Mesenchymal stem cell (in vitro differentiated cells and primary cell): ENCODE measurements around the gene OGN.
A peak's percentile ranks its signal among the peaks of the same experiment; 100 is the strongest.

Experiments used
- DNase-seq: peaks from one replicate; pipeline ENCODE4 v3.0.0-alpha.2; 2013
- H2AFZ ChIP-seq: one replicate; pipeline ENCODE4 v1.6.1; 2013; ENCODE audit warnings: low read depth, mild to moderate bottlenecking, control low read depth, inconsistent platforms, low read length, moderate library complexity
- H2AK5ac ChIP-seq: 2 replicates; pipeline ENCODE4 v1.6.1; 2013; ENCODE audit warnings: low read length, moderate library complexity, mild to moderate bottlenecking, inconsistent platforms; ENCODE audit not compliant: severe bottlenecking
- H2BK120ac ChIP-seq: one replicate; pipeline ENCODE4 v1.6.1; 2013; ENCODE audit warnings: low read depth, mild to moderate bottlenecking, inconsistent platforms, low read length, moderate library complexity
- H2BK12ac ChIP-seq, 2 experiments: one replicate each; pipeline ENCODE4 v1.6.1; 2013; ENCODE audit warnings: inconsistent platforms in 2 of 2, low read length in 2 of 2, mild to moderate bottlenecking in 2 of 2, moderate library complexity in 2 of 2, control low read depth in 1 of 2
- H2BK15ac ChIP-seq: one replicate; pipeline ENCODE4 v1.6.1; 2013; ENCODE audit warnings: mild to moderate bottlenecking, low read depth, inconsistent platforms; ENCODE audit not compliant: poor library complexity, severe bottlenecking
- H2BK5ac ChIP-seq: 2 replicates; pipeline ENCODE4 v1.6.1; 2013; ENCODE audit warnings: low read depth, mild to moderate bottlenecking, low read length, control low read depth, inconsistent platforms; ENCODE audit not compliant: poor library complexity, severe bottlenecking
- H3K14ac ChIP-seq, 2 experiments: one replicate each; pipeline ENCODE4 v1.6.1; 2013; ENCODE audit warnings: inconsistent platforms in 2 of 2, low read length in 2 of 2, control low read depth in 1 of 2, mild to moderate bottlenecking in 1 of 2, moderate library complexity in 1 of 2
- H3K18ac ChIP-seq, 2 experiments: one replicate each; pipeline ENCODE4 v1.6.1; 2013; ENCODE audit warnings: inconsistent platforms in 2 of 2, low read length in 2 of 2, control low read depth in 1 of 2, low read depth in 1 of 2, mild to moderate bottlenecking in 1 of 2
- H3K23ac ChIP-seq, 2 experiments: one replicate each; pipeline ENCODE4 v1.6.1; 2013; ENCODE audit warnings: inconsistent platforms in 2 of 2, low read length in 2 of 2, mild to moderate bottlenecking in 2 of 2, moderate library complexity in 2 of 2, control low read depth in 1 of 2
- H3K27ac ChIP-seq: 2 replicates; pipeline ENCODE4 v1.5.1; 2013; ENCODE audit warnings: mild to moderate bottlenecking, moderate library complexity, low read length, control low read depth, inconsistent platforms; ENCODE audit not compliant: poor library complexity, severe bottlenecking
- H3K27me3 ChIP-seq, 2 experiments: 2 replicates each; pipeline versions ENCODE4 v1.6.1 to v1.7.0; 2013; ENCODE audit warnings: low read length in 2 of 2, mild to moderate bottlenecking in 2 of 2, moderate library complexity in 2 of 2, control low read depth in 1 of 2, inconsistent platforms in 1 of 2; ENCODE audit not compliant: control insufficient read depth in 1 of 2, insufficient read depth in 1 of 2
- H3K36me3 ChIP-seq, 2 experiments: 2 replicates each; pipeline versions ENCODE4 v1.6.1 to v1.7.0; 2013; ENCODE audit warnings: low read length in 2 of 2, control low read depth in 1 of 2, inconsistent platforms in 1 of 2, low read depth in 1 of 2, mild to moderate bottlenecking in 1 of 2; ENCODE audit not compliant: insufficient read depth in 2 of 2, control insufficient read depth in 1 of 2
- H3K4ac ChIP-seq, 2 experiments: one replicate each; pipeline ENCODE4 v1.6.1; 2013; ENCODE audit warnings: inconsistent platforms in 2 of 2, low read length in 2 of 2, mild to moderate bottlenecking in 2 of 2, moderate library complexity in 2 of 2, control low read depth in 1 of 2, low read depth in 1 of 2
- H3K4me1 ChIP-seq: 2 replicates; pipeline ENCODE4 v1.6.1; 2013; ENCODE audit warnings: low read depth, low read length, control low read depth; ENCODE audit not compliant: control insufficient read depth, insufficient read depth
- H3K4me2 ChIP-seq: 2 replicates; pipeline ENCODE4 v1.6.1; 2013; ENCODE audit warnings: low read length, mild to moderate bottlenecking, inconsistent platforms; ENCODE audit not compliant: poor library complexity, severe bottlenecking
- H3K4me3 ChIP-seq, 2 experiments: 2 replicates each; pipeline versions ENCODE4 v1.5.1 to v1.7.0; 2013; ENCODE audit warnings: low read length in 2 of 2, mild to moderate bottlenecking in 2 of 2, control low read depth in 1 of 2, low read depth in 1 of 2; ENCODE audit not compliant: insufficient read depth in 1 of 2
- H3K79me1 ChIP-seq: replicated peaks from 2 replicates; pipeline ENCODE4 v1.6.1; 2013; ENCODE audit warnings: mild to moderate bottlenecking, control low read depth, low read length, inconsistent platforms; ENCODE audit not compliant: poor library complexity, severe bottlenecking
- H3K9ac ChIP-seq: 2 replicates; pipeline ENCODE4 v1.7.0; 2013; ENCODE audit warnings: mild to moderate bottlenecking, low read length, moderate library complexity
- H3K9me3 ChIP-seq: 2 replicates; pipeline ENCODE4 v1.7.0; 2013; ENCODE audit warnings: mild to moderate bottlenecking, low read length; ENCODE audit not compliant: control insufficient read depth
- H4K8ac ChIP-seq: one replicate; pipeline ENCODE4 v1.6.1; 2013; ENCODE audit warnings: inconsistent platforms, mild to moderate bottlenecking, low read length, moderate library complexity
- H4K91ac ChIP-seq: one replicate; pipeline ENCODE4 v1.6.1; 2013; ENCODE audit warnings: mild to moderate bottlenecking, low read length, inconsistent platforms
- WGBS: methylation state at CpG from one replicate; pipeline ENCODE4 v1.1.7; 2013; ENCODE audit warnings: mixed read lengths; 5-methylcytosine and 5-hydroxymethylcytosine counted together

OGN gene

DNA sequence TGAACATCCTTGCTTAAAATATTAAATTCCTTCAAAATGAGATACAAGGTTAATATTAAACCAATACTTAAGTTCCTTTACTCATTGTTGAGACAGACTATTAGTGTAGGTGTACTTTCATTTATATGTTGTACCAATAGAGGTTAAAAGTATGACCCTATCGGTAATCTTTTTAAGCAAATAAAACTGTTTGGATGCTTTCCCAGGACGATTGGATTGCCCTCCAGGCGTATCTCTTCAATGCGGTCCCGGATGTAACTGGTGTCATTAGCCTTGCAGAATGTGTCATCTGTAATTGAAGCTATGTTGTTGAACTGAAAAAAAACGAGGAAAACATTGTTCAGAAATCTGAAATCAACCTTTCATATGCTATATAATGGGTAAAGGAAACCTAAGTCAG is 18.9 kb downstream of the OGN start:
- Histone ChIP-seq H2BK5ac (no peak overlapping the region), H4K8ac (no peak overlapping the region), H2BK12ac (no peak overlapping the region), H2AK5ac (no peak overlapping the region), H4K91ac (no peak overlapping the region), H3K18ac (no peak overlapping the region), H3K9me3 (no peaks in the 10 kb centered on the region), H3K36me3 (no peaks in the 10 kb centered on the region), H3K14ac (no peak overlapping the region), H3K79me1 (no peaks in the 10 kb centered on the region), H2AFZ (no peak overlapping the region), H3K9ac (peak overlapping the region; percentile 60), H3K4me3 (no peak overlapping the region), H3K23ac (no peak overlapping the region), H3K4ac (no peak overlapping the region), H3K4me2 (no peak overlapping the region), H2BK120ac (no peak overlapping the region), H3K27me3 (no peaks in the 10 kb centered on the region), H3K27ac (no peak overlapping the region), H3K4me1 (no peaks in the 10 kb centered on the region), H2BK15ac (no peak overlapping the region)
- 86% methylated on average over 5 of the region's 6 CpGs for WGBS
- DNase-seq: no peak

DNA sequence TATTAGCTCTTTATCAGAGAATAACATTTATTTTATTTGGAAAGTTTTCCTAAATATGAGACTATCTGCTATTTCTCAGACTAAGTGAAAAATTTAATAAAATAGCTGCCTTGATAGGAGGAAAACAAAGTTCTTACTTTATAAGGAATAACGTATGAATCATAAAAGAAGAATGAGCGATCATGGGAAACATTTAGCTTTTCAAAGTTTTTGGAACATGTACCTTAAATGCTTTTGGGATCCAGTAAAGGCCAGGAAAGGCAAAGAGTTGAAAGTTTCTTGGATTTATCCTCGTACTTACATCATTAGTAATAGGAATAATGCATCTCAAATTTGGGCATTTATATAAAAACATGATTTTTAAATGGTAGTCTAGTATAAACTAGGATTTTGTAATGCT is 19.4 kb downstream of the OGN start:
- Histone ChIP-seq H3K18ac (no peak overlapping the region), H3K4me2 (no peak overlapping the region), H3K27ac (no peak overlapping the region), H3K4me1 (no peaks in the 10 kb centered on the region), H3K4me3 (peak overlapping the region in 1 of 2 experiments; percentile 26), H3K9me3 (no peaks in the 10 kb centered on the region), H3K4ac (no peak overlapping the region), H3K79me1 (no peaks in the 10 kb centered on the region), H4K91ac (no peak overlapping the region), H2BK120ac (no peak overlapping the region), H3K36me3 (no peaks in the 10 kb centered on the region), H2AK5ac (no peak overlapping the region), H3K23ac (no peak overlapping the region), H2AFZ (no peak overlapping the region), H3K14ac (no peak overlapping the region), H3K9ac (peak overlapping the region; percentile 60), H2BK12ac (no peak overlapping the region), H4K8ac (no peak overlapping the region), H3K27me3 (no peaks in the 10 kb centered on the region), H2BK5ac (no peak overlapping the region), H2BK15ac (no peak overlapping the region)
- 97% methylated on average over 2 of the region's 3 CpGs for WGBS
- no peak for DNase-seq

DNA sequence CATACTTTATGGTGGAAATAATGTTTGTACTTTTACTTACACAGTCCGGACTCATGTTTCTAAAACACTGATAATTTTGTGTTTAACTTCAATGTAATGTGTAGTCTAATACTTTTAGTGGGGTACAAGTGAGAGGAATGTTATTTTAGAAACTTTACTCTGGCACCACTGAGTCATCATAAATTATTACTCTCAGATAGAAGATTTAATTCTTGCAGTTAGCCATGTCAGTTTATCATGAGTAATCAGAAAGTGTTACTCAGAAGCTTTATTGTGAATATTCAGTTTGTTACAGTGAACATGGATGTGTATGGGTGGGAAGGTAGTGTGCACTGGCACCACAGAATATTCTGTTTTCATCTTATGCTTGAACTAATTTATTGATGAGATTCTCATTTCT is 20.0 kb downstream of the OGN start:
- H3K4ac ChIP-seq: no peak overlapping the region
- H3K9me3 ChIP-seq: no peaks in the 10 kb centered on the region
- no peak overlapping the region for H2BK5ac ChIP-seq
- H3K18ac ChIP-seq: no peak overlapping the region
- H2BK120ac ChIP-seq: no peak overlapping the region
- H3K23ac ChIP-seq: no peak overlapping the region
- no peak overlapping the region for H3K14ac ChIP-seq
- H3K36me3 ChIP-seq: no peaks in the 10 kb centered on the region
- H3K27me3 ChIP-seq: no peaks in the 10 kb centered on the region
- peak overlapping the region in 1 of 2 experiments; percentile 26 for H3K4me3 ChIP-seq
- H3K4me2 ChIP-seq: no peak overlapping the region
- H2BK12ac ChIP-seq: no peak overlapping the region
- WGBS: no CpG with 5 or more reads among the region's 1 CpG
- H3K9ac ChIP-seq: peak overlapping the region; percentile 60
- H2AFZ ChIP-seq: no peak overlapping the region
- H4K91ac ChIP-seq: no peak overlapping the region
- no peak overlapping the region for H3K27ac ChIP-seq
- no peak overlapping the region for H4K8ac ChIP-seq
- H2BK15ac ChIP-seq: no peak overlapping the region
- H2AK5ac ChIP-seq: no peak overlapping the region
- H3K4me1 ChIP-seq: no peaks in the 10 kb centered on the region
- H3K79me1 ChIP-seq: no peaks in the 10 kb centered on the region
- DNase-seq: no peak

DNA sequence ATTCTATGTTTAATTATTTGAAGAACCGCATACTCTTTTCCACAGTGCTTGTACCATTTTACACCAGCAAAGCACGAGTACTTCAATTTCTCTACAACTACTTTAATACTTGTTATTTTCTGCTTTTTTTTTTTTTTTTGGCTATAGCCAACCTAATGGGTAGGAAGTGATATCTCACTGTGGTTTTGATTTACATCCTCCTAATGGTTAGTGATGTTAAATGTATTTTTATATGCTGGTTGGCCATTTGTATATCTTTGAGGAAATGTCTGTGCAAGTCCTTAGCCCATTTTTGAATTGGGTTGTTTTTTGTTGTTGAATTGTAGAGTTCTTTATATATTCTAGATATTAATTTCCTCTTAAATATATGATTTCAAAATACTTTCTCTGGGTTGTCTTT is 22.6 kb downstream of the OGN start:
- no peak overlapping the region for H3K4me3 ChIP-seq
- no peaks in the 10 kb centered on the region for H3K9me3 ChIP-seq
- no peaks in the 10 kb centered on the region for H3K79me1 ChIP-seq
- no peak overlapping the region for H2BK15ac ChIP-seq
- no peak overlapping the region for H4K8ac ChIP-seq
- H3K9ac ChIP-seq: no peak overlapping the region
- no peak overlapping the region for H3K18ac ChIP-seq
- H3K4ac ChIP-seq: no peak overlapping the region
- H2AFZ ChIP-seq: no peak overlapping the region
- no peaks in the 10 kb centered on the region for H3K36me3 ChIP-seq
- no CpG with 5 or more reads among the region's 2 CpGs for WGBS
- H3K27me3 ChIP-seq: no peaks in the 10 kb centered on the region
- H2AK5ac ChIP-seq: no peak overlapping the region
- H2BK120ac ChIP-seq: no peak overlapping the region
- no peak overlapping the region for H3K23ac ChIP-seq
- H3K4me1 ChIP-seq: no peaks in the 10 kb centered on the region
- no peak overlapping the region for H3K14ac ChIP-seq
- H3K27ac ChIP-seq: no peak overlapping the region
- H4K91ac ChIP-seq: no peak overlapping the region
- no peak overlapping the region for H2BK5ac ChIP-seq
- no peak overlapping the region for H2BK12ac ChIP-seq
- no peak overlapping the region for H3K4me2 ChIP-seq
- no peak for DNase-seq
